ENCODE data around the gene MCUB.

The MCUB gene

GRCh38 chr4:109703664-109704361 is 143.8 kb downstream of the MCUB start:
- H4K8ac ChIP-seq (ENCODE audit: low read depth, low read length): peak overlapping the region; percentile 78
- H3K9ac ChIP-seq (ENCODE audit: low read length): peak overlapping the region; percentile 12
- H3K23ac ChIP-seq (ENCODE audit: low read length): no peak overlapping the region
- H3K36me3 ChIP-seq (ENCODE audit: control insufficient read depth in 1 of 2, insufficient read depth in 2 of 2, low read length in 2 of 2): peaks cover 0 to 4% of the 10 kb centered on the region in 2 experiments
- H2AK5ac ChIP-seq (ENCODE audit: low read length): no peak overlapping the region
- H3K79me1 ChIP-seq (ENCODE audit: low read length): peaks cover 10% of the 10 kb centered on the region
- no peaks in the 10 kb centered on the region for H3K9me3 ChIP-seq (ENCODE audit: insufficient read depth, low read depth, low read length)
- H2BK12ac ChIP-seq (ENCODE audit: low read length): peak overlapping the region; percentile 34
- peak overlapping the region; percentile 85 for H3K4me3 ChIP-seq (ENCODE audit: low read depth, low read length)
- no CpG with 5 or more reads among the region's 11 CpGs for WGBS (ENCODE audit: extremely low coverage, insufficient coverage, insufficient read length)
- no peaks in the 10 kb centered on the region for H3K27me3 ChIP-seq (ENCODE audit: insufficient read depth, low read length)
- H2BK120ac ChIP-seq (ENCODE audit: insufficient read depth, low read length, poor library complexity): peak overlapping the region; percentile 64
- no peak overlapping the region for H2BK5ac ChIP-seq (ENCODE audit: low read depth, low read length, poor library complexity)
- no peak for DNase-seq
- no peak overlapping the region for H4K91ac ChIP-seq (ENCODE audit: low read depth, low read length)
- H3K18ac ChIP-seq (ENCODE audit: low read length): no peak overlapping the region
- H4K12ac ChIP-seq (ENCODE audit: low read depth, low read length): peak overlapping the region; percentile 82
- peak overlapping the region; percentile 79 for H3K4me2 ChIP-seq (ENCODE audit: low read length)
- H3K27ac ChIP-seq (ENCODE audit: low read depth, low read length): no peak overlapping the region
- H3K14ac ChIP-seq (ENCODE audit: low read length): peak overlapping the region; percentile 74
- peak overlapping the region; percentile 24 for H2AFZ ChIP-seq (ENCODE audit: insufficient read depth, low read length, poor library complexity)
- peaks cover 5 to 10% of the 10 kb centered on the region in 2 experiments for H3K4me1 ChIP-seq (ENCODE audit: control insufficient read depth in 1 of 2, insufficient read depth in 2 of 2, low read length in 2 of 2)
- H3K4ac ChIP-seq (ENCODE audit: low read depth, low read length): no peak overlapping the region
- H3K79me2 ChIP-seq (ENCODE audit: control insufficient read depth, insufficient read depth, low read length, poor library complexity): peaks cover 10% of the 10 kb centered on the region

- H2BK12ac ChIP-seq (ENCODE audit: low read length): no peak overlapping the region
- no peak overlapping the region for H4K91ac ChIP-seq (ENCODE audit: low read depth, low read length)
- no peak overlapping the region for H3K4ac ChIP-seq (ENCODE audit: low read depth, low read length)
- H3K27me3 ChIP-seq (ENCODE audit: insufficient read depth, low read length): no peaks in the 10 kb centered on the region
- H2BK5ac ChIP-seq (ENCODE audit: low read depth, low read length, poor library complexity): no peak overlapping the region
- no peak overlapping the region for H2AK5ac ChIP-seq (ENCODE audit: low read length)
- no peak overlapping the region for H3K14ac ChIP-seq (ENCODE audit: low read length)
- H2BK120ac ChIP-seq (ENCODE audit: insufficient read depth, low read length, poor library complexity): no peak overlapping the region
- peaks cover 0 to 2% of the 10 kb centered on the region in 2 experiments for H3K4me1 ChIP-seq (ENCODE audit: control insufficient read depth in 1 of 2, insufficient read depth in 2 of 2, low read length in 2 of 2)
- H3K4me2 ChIP-seq (ENCODE audit: low read length): no peak overlapping the region
- H2AFZ ChIP-seq (ENCODE audit: insufficient read depth, low read length, poor library complexity): no peak overlapping the region
- no peak overlapping the region for H4K8ac ChIP-seq (ENCODE audit: low read depth, low read length)
- H3K23ac ChIP-seq (ENCODE audit: low read length): no peak overlapping the region
- no peaks in the 10 kb centered on the region for H3K9me3 ChIP-seq (ENCODE audit: insufficient read depth, low read depth, low read length)
- no peak overlapping the region for H3K4me3 ChIP-seq (ENCODE audit: low read depth, low read length)
- peaks cover 1% of the 10 kb centered on the region for H3K79me1 ChIP-seq (ENCODE audit: low read length)
- peaks cover 0 to under 1% of the 10 kb centered on the region in 2 experiments for H3K36me3 ChIP-seq (ENCODE audit: control insufficient read depth in 1 of 2, insufficient read depth in 2 of 2, low read length in 2 of 2)
- DNase-seq: no peak
- H3K79me2 ChIP-seq (ENCODE audit: control insufficient read depth, insufficient read depth, low read length, poor library complexity): peaks cover 1% of the 10 kb centered on the region
- H3K27ac ChIP-seq (ENCODE audit: low read depth, low read length): no peak overlapping the region
- no peak overlapping the region for H3K18ac ChIP-seq (ENCODE audit: low read length)
- whole genome bisulfite sequencing (ENCODE audit: extremely low coverage, insufficient coverage, insufficient read length): no CpG with 5 or more reads among the region's 2 CpGs
- no peak overlapping the region for H4K12ac ChIP-seq (ENCODE audit: low read depth, low read length)
- H3K9ac ChIP-seq (ENCODE audit: low read length): no peak overlapping the region
These were observed 148.4 kb downstream of the MCUB start for GRCh38 chr4:109708435-109708834.

- no peaks in the 10 kb centered on the region for H3K27me3 ChIP-seq (ENCODE audit: insufficient read depth, low read length)
- H3K27ac ChIP-seq (ENCODE audit: low read depth, low read length): no peak overlapping the region
- H2BK120ac ChIP-seq (ENCODE audit: insufficient read depth, low read length, poor library complexity): no peak overlapping the region
- no peak overlapping the region for H3K4me2 ChIP-seq (ENCODE audit: low read length)
- DNase-seq: no peak
- H2BK12ac ChIP-seq (ENCODE audit: low read length): no peak overlapping the region
- no peak overlapping the region for H3K4ac ChIP-seq (ENCODE audit: low read depth, low read length)
- H2BK5ac ChIP-seq (ENCODE audit: low read depth, low read length, poor library complexity): no peak overlapping the region
- H4K12ac ChIP-seq (ENCODE audit: low read depth, low read length): no peak overlapping the region
- H3K79me2 ChIP-seq (ENCODE audit: control insufficient read depth, insufficient read depth, low read length, poor library complexity): no peaks in the 10 kb centered on the region
- no peak overlapping the region for H3K4me3 ChIP-seq (ENCODE audit: low read depth, low read length)
- no peak overlapping the region for H4K8ac ChIP-seq (ENCODE audit: low read depth, low read length)
- H4K91ac ChIP-seq (ENCODE audit: low read depth, low read length): no peak overlapping the region
- H3K36me3 ChIP-seq (ENCODE audit: control insufficient read depth in 1 of 2, insufficient read depth in 2 of 2, low read length in 2 of 2): peaks cover 0 to 1% of the 10 kb centered on the region in 2 experiments
- no peaks in the 10 kb centered on the region for H3K79me1 ChIP-seq (ENCODE audit: low read length)
- H2AK5ac ChIP-seq (ENCODE audit: low read length): no peak overlapping the region
- no CpG with 5 or more reads among the region's 1 CpG for WGBS (ENCODE audit: extremely low coverage, insufficient coverage, insufficient read length)
- no peaks in the 10 kb centered on the region for H3K9me3 ChIP-seq (ENCODE audit: insufficient read depth, low read depth, low read length)
- no peak overlapping the region for H2AFZ ChIP-seq (ENCODE audit: insufficient read depth, low read length, poor library complexity)
- no peaks in the 10 kb centered on the region for H3K4me1 ChIP-seq (ENCODE audit: control insufficient read depth in 1 of 2, insufficient read depth in 2 of 2, low read length in 2 of 2)
- no peak overlapping the region for H3K23ac ChIP-seq (ENCODE audit: low read length)
- H3K18ac ChIP-seq (ENCODE audit: low read length): no peak overlapping the region
- H3K14ac ChIP-seq (ENCODE audit: low read length): no peak overlapping the region
- H3K9ac ChIP-seq (ENCODE audit: low read length): no peak overlapping the region
These were observed 148.9 kb downstream of the MCUB start for GRCh38 chr4:109708990-109709389.

- no peak overlapping the region for H3K14ac ChIP-seq (ENCODE audit: low read length)
- WGBS (ENCODE audit: extremely low coverage, insufficient coverage, insufficient read length): no CpG with 5 or more reads among the region's 3 CpGs
These were observed 153.5 kb downstream of the MCUB start for GRCh38 chr4:109713500-109713899.

More at GRCh38 chr4:109713500-109713899, 153.5 kb downstream of the MCUB start:
- H3K4me2 ChIP-seq (ENCODE audit: low read length): no peak overlapping the region
- H3K9ac ChIP-seq (ENCODE audit: low read length): no peak overlapping the region
- H4K12ac ChIP-seq (ENCODE audit: low read depth, low read length): no peak overlapping the region
- H3K79me1 ChIP-seq (ENCODE audit: low read length): no peaks in the 10 kb centered on the region
- no peak overlapping the region for H2BK12ac ChIP-seq (ENCODE audit: low read length)
- no peak overlapping the region for H4K91ac ChIP-seq (ENCODE audit: low read depth, low read length)
- H3K9me3 ChIP-seq (ENCODE audit: insufficient read depth, low read depth, low read length): no peaks in the 10 kb centered on the region
- H3K4ac ChIP-seq (ENCODE audit: low read depth, low read length): no peak overlapping the region
- no peak overlapping the region for H3K27ac ChIP-seq (ENCODE audit: low read depth, low read length)
- no peak overlapping the region for H3K4me3 ChIP-seq (ENCODE audit: low read depth, low read length)
- H3K27me3 ChIP-seq (ENCODE audit: insufficient read depth, low read length): no peaks in the 10 kb centered on the region
- no peaks in the 10 kb centered on the region for H3K79me2 ChIP-seq (ENCODE audit: control insufficient read depth, insufficient read depth, low read length, poor library complexity)
- no peaks in the 10 kb centered on the region for H3K4me1 ChIP-seq (ENCODE audit: control insufficient read depth in 1 of 2, insufficient read depth in 2 of 2, low read length in 2 of 2)
- no peak overlapping the region for H2AK5ac ChIP-seq (ENCODE audit: low read length)
- H2AFZ ChIP-seq (ENCODE audit: insufficient read depth, low read length, poor library complexity): no peak overlapping the region
- no peak overlapping the region for H4K8ac ChIP-seq (ENCODE audit: low read depth, low read length)
- no peak overlapping the region for H3K23ac ChIP-seq (ENCODE audit: low read length)
- no peak for DNase-seq
- no peak overlapping the region for H2BK5ac ChIP-seq (ENCODE audit: low read depth, low read length, poor library complexity)
- no peak overlapping the region for H3K18ac ChIP-seq (ENCODE audit: low read length)
- H2BK120ac ChIP-seq (ENCODE audit: insufficient read depth, low read length, poor library complexity): no peak overlapping the region
- H3K36me3 ChIP-seq (ENCODE audit: control insufficient read depth in 1 of 2, insufficient read depth in 2 of 2, low read length in 2 of 2): peaks cover 1 to 3% of the 10 kb centered on the region in 2 experiments

Data from trophoblast cell (in vitro differentiated cells and primary cell).